KBM-7 (cell line): ENCODE measurements around the gene SPRR1A.
"Not testable (repeated sequence)": the region's sequence is repeated elsewhere in the genome, so short reads cannot be mapped to it uniquely, and the experiment has no call there.

Experiments used
- DNase-seq: peaks from one replicate; pipeline ENCODE4 v3.0.0-alpha.2; 2015
- in situ Hi-C: fragments of 300-500 bp; cut with MboI; formaldehyde crosslinking; loops from 2 replicates; pipeline ENCODE4 v1.14.3; 2020; ENCODE audit warnings: low sequenced_read_pairs, low pct_unique_long_range_greater_than_20kb, mixed read lengths

The SPRR1A gene

DNA sequence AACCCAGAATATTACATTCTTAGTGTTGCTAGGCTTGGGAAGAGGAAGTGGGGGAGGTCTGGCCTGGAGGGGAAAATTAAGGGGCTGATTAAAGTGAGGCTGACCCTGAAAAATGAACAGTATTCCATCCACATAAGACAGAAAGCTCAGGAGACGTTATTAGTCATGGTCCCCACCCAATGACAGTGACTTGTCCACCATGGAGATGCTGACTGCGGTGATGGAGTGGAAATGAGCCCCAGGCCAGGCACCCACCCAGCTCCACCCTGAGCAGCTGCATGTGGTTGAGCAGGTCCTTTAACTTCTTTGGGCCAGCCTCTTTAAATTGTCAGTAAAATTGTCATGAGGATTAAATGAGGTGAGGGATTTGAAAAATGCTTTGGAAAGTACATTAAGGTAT lies 14.8 kb upstream of the SPRR1A start:
- in situ Hi-C loops = no loop called here
- no peak for DNase-seq

DNA sequence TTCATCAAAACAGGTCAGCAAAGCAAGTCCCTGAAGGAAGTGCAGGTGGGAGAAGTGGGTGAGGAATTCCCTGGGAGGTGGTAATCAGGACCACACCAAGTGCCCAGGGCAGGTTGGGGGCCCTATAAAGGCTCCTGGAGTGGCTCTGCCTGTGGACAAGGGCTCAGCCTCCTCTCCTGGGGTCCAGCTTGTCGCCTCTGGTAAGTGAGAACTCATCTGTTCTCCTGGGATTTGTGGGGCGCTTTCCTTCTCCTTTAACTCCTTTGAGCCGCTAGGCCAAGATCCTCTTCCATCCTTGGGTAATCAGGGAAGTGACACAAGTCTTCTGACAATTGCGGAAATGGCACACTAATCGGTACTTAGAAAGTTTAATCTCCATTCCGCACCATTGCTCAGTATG lies 13.4 kb upstream of the SPRR1A start, which contains the start of gene SPRR4:
Gene SPRR4, plus strand, starts transcription at position 154 of the 400 bp plus-strand sequence. CDS start 1,243 bp downstream, outside the sequence.
- in situ Hi-C loops = no loop called here
- DNase-seq = no peak

DNA sequence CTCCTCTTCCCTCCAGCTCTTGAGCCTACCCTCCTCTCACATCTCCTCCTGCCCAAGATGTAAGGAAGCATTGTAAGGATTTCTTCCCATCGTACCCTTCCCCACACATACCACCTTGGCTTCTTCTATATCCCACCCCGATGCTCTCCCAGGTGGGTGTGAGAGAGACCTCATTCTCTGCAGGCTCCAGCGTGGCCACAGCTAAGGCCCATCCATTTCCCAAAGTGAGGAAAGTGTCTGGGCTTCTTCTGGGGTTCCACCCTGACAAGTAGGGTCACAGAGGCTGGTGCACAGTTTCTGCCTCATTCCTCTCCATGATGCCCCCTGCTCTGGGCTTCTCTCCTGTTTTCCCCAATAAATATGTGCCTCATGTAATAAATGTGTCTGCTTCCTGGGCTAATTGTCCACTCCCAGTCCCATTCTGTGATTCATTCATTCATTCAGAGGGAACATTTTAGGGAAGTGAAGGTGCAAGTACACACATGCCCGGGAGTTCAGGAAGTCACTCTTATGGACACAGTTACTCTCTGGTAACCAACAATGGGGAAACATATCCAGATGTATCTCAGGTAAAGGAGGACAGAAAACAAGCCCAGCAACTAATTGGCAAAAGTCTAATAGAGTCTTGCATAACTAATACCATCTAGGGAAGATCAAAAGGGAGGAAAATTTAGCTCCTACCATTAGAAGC lies 11.5 kb upstream of the SPRR1A start:
- in situ Hi-C loops = no loop called here
- DNase-seq = no peak

DNA sequence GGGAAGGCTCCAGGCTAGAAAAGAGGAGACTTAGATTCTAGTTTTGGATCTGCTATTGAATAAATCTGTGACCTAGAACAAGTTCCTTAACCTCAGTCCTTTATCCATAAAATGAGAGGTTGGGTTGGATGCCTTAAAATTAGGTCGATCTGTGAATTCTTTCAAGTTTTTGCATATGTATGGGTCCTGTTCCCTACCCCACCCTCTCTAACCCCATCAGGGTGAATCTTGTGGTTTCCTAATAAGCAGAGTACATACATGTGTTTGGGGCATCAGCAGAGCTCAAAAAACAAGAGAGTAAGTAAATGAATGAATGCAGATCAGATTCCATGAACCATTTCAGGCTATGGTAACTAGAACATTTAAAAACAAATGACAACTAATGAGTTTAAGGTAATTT lies 7.2 kb upstream of the SPRR1A start:
- in situ Hi-C loops = no loop called here
- no peak for DNase-seq

DNA sequence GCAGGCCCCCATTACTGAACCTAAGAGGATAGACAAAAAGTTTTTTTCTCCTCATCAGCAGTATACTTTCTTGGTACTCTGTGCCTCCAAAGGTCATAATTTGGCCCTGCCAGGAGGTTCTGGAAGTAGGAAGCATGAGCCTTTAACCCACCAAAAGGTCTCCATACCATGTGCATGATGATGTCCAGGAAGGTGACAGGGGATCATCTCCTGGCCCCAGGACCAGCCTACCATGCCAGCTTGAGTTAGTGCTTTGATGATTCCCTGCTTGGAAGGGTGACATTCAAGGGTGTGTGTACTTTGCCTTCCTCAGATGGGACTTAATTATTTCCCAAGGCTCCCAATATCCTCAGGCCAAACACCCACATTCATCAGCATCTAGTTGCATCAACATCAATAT lies 6.3 kb upstream of the SPRR1A start:
- in situ Hi-C loops = no loop called here
- no peak for DNase-seq

DNA sequence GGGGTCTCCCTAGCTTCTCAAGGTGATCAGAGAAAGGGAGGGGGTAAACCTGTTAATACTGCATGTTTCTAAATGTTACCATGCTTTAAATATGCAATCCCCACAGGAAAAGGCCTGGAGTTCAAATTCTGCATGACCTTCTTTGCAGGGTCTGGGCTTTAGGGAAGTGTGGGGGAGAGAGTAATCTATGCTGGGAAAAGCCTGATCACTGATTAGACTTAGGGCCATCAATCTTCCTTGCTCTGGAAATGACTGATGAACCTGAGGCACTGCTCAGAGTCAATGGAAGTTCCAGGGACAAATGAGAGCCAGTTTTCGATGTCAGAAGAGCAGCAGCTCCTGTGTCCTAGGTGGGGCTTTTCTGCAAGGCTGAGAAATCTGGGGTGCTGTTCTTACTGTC lies 3.2 kb upstream of the SPRR1A start:
- DNase-seq = no peak
- in situ Hi-C loops = no loop called here

DNA sequence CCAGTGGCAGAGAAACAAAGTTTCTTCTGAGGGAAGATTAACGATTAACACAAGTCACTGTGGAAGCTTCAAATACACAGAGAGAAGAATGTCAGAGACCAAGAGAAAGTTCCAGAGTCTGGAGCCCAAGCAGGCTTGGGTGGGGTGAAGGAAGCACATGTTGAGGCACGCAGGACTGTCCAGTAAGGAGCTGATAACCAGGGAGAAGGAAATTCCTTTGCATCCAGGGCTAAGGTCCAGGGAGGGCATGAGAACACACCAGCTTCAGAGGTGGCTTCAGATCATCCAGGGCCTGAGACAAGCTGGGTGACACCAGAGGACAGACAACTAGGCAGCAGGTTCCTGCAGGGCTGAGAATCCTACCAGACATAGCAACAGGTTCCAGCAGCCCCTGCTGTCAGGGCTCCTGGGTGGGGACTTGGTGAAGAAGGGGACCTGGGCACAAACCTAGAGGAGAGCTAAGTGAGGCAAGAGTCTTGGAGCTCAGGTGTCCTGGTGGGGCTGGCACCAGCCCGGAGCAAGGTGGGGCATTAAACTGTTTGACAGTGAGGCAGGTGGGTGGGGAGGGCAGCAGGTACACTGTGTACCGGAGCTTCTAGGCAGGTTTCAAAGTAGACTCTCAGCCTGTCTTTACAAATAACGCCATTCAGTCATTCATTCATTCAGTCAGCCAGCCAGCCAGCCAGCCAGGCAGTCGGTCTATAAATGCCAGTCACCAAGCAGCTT lies 2.6 kb upstream of the SPRR1A start:
- DNase-seq = no peak
- in situ Hi-C loops = no loop called here

DNA sequence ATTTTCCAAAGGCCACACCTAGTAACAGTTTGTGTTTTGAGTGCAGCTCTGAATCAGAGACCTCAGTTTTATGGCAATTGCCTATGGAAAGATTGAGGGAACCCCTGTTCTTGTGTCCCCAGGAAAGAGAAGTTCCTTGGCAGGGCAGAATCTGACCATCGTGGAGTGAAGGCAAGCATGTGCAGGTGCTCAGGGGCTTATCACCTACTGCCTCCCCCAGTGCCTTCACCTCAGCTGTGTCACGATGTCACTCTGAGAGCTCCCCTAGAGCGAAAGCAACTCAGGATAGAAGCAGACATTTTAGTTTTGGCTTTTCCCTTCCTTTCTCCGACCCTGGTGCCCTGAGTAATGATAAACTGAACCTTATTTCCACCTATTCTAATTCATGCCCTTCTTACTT lies 1.8 kb upstream of the SPRR1A start:
- in situ Hi-C loops = no loop called here
- DNase-seq = no peak

DNA sequence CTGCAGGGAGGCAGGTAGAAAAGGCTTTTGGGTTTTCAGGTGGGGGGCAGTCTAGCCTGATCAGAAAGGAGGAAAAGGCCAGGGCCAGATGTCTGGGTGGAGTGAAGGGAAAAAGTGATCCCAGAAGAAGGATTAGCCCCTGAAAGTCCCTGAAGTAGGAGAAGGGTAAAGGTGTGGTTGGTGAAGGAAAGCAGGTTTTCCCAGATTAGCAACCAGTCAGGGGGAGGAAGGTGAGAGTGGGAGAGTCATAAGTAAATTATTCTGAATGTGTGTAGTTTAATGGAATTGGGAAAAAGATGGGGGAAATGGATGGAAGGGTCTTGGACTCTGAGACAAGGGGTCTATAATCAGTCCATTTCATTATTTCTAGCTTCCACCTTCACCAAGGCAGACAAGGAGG lies 647 bp upstream of the SPRR1A start:
- in situ Hi-C loops = no loop called here
- DNase-seq = no peak

DNA sequence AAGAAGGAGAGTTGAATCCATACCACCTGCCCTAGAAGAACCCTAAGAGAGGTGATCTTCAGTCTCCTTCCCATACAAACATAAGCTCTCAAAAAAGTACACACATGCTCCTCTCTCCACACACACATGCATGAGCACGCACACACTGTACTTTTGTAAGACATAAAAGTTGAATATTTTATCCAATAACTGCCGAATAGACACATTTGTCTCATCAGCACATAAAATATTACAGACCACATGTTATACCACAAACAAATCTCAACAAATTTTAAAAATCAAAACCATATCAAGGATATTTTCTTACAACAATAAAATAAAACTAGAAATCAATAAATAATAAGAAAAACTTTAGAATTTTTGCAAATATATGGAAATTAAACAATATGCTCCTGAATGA lies 2.7 kb downstream of the SPRR1A start:
- no peak for DNase-seq
- in situ Hi-C loops = no loop called here

DNA sequence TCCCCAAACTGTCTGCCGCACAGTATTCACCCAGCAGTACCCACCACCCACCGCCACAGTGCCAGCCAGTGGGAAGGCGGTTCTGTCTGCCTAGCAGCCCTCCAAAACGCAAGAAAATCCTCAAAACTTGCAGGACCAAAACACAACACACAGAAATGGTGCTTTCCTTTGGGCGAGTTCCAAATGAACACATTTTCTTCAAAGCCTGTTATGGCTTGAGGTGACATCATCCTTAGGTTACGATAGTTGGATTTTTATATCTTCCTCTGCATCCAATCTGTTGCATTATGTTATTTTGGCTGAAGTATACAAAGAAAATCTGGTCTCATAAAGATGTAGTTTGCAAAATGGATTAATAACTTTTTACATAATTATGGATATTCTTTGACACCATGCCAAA lies 9.3 kb downstream of the SPRR1A start:
- DNase-seq = no peak
- in situ Hi-C loops = no loop called here

DNA sequence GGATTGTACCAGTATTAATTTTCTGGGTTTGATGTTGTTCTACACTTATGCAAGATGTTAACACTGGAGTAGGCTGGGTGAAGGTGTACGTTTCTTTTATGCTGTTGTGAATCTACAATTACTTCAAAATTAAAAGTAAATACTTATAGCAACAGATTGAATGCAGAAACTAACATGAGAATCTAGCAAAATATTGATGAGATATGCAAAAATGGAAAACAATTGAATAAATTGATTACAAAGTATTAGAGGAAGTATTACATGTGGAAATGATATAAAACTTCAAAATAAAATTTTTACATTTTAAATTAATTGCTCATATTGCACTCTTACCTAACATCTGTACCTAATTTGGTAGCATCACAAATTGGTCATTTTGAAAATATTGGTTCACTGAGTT lies 12.0 kb downstream of the SPRR1A start:
- in situ Hi-C loops = no loop called here
- DNase-seq = no peak

DNA sequence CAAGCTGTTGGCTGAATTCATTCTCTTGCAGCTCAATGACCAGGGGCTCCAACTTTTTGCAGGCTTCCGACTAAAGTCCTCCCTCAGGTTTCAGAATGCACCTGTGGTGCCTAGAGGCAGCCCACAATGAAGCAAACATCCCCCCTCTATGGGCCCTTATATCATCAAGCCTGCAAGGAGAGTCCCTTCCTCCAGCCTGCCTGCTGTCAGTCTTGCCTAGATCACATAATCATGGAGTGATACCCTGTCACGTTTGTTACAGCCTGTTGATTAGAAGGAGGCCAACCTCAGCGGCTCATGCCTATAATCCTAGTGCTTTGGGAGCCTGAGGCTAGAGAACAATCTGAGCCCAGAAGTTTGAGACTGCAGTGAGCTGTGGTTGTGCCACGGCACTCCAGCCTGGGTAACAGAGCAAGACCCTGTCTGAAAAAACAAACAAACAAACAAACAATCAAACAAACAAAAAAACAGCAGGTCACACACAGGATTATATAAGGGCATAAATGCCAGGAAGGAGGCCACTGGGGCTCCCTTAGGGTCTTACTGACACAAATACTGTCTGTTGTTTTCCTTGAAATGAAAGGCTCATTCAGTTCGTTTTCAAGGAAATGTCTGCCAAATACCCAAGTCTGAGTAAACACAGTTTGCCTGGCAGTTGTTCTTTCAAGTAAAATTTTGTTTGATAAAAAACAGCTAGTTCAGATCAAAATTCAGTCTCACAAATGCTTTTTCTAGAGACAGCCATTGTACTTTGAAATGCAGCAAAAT lies 12.9 kb downstream of the SPRR1A start:
- DNase-seq = no peak
- in situ Hi-C loops = no loop called here

DNA sequence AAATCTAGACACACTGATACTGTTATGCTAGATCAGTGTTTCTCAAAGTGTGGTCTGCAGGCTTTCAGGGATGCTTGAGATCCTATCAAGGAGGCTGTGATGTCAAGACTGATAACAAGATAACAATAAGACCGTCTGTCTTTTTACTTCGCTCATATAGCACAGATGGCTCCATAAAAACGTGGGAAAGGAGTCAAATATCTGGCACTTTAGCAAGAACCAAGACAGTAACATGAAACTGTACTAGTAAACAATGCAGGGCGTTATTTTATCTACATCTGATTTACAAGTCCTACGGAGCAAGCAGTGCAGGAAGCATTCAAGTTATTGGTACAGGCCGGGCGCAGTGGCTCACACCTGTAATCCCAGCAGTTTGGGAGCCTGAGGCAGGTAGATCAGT lies 14.0 kb downstream of the SPRR1A start:
- no peak for DNase-seq

DNA sequence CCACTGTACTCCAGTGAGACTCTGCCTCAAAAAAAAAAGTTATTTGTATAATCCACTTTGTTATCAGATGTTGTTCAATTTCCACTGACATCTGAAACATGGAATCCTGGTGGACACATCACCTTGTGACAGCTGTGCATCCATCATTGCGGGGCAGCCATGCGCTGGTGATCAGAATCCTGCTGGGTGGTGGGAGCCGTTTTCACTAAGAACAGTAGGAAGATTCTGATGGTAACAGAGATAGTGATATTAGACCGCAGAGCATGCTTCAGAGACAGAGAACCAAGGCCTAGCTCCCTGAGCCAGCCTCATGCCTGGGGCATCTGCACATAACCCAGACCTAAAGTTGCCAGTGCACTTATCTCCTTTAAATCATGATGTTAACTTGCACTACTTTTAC lies 14.6 kb downstream of the SPRR1A start:
- DNase-seq = no peak
- in situ Hi-C loops = no loop called here

More for the DNA sequence above, 14.0 kb downstream of the SPRR1A start:
- in situ Hi-C loops = no loop called here

DNA sequence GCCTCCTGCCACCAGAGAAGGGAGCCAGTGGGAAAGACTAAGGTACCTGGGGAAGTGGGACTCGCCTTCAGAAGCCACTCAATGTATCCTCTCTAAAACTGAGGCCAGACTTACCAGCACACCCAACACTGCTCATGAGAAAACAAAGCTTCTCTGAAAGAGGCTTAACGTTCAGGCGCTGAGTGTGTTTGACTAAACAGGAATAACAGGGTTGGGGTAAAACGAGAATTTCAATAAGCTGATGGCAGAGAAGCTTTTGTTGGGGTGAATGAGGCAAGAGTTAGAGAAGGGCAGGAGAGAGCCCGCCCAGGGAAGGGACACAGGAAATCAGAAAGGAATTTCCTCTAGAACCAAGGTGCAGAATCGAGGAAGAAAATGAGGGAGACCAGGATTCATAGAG lies 15.9 kb downstream of the SPRR1A start:
- in situ Hi-C loops = no loop called here
- no peak for DNase-seq

DNA sequence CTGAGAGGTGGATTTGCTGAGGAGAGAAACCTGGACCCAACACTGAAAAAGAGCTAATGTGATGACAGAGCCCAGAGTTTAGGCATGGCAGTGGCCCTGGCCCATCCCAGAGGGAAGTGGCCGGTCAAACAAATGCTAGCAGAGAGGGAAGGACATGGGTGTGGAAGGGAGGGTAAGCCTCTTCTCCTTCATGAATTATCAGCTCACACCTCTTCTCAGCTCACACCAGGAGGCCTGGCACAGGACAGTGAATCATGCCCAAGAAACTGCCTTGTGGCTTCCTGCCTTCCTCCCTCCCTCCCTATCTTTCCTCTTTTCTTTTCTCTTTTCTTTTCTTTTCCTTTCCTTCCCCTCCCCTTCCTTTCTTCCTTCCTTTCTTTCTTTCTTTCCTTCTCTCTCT lies 16.4 kb downstream of the SPRR1A start:
- no peak for DNase-seq
- in situ Hi-C loops = no loop called here

DNA sequence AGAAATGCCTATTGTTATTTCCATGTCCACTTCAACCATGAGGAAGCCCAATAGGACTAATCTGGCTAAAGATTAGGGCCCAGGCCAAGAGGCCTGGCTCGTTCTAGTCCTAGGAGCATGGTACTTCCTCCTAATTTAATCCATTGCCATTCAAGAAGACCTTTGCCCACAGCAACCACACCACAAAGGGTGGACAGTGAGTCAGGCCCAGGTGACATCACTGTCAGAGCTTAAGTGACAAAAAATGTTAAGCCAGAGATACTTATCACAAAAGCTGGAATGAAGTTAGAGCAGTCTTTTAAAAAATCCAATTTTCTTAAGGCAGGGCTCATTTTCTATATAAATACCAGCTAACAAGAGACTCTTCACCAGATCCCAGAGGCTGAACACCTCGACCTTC lies 17.5 kb downstream of the SPRR1A start, which contains the start of gene SPRR3:
Gene SPRR3, plus strand, starts transcription at position 368 of the 400 bp plus-strand sequence. CDS start 1,272 bp downstream, outside the sequence.
- no peak for DNase-seq

DNA sequence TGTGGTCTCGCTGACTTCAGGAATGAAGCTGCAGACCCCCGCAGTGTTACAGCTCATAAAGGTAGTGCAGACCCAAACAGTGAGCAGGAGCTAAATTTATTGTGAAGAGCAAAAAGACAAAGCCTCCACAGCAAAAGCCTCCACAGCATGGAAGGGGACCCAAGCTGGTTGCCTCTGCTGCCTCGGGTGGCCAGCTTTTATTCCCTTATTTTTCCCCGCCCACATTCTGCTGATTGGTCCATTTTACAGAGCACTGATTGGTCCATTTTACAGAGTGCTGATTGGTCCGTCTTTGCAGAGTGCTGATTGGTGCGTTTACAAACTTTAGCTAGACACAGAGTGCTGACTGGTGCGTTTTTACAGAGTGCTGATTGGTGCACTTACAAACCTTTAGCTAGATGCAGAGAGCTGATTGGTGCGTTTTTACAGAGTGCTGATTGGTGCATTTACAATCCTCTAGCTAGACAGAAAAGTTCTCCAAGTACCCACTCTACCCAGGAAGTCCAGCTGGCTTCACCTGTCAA lies 27.4 kb downstream of the SPRR1A start:
- in situ Hi-C loops, DNase-seq: not testable (repeated sequence)

More for the DNA sequence above, 17.5 kb downstream of the SPRR1A start, which contains the start of gene SPRR3:
- in situ Hi-C loops = no loop called here

DNA sequence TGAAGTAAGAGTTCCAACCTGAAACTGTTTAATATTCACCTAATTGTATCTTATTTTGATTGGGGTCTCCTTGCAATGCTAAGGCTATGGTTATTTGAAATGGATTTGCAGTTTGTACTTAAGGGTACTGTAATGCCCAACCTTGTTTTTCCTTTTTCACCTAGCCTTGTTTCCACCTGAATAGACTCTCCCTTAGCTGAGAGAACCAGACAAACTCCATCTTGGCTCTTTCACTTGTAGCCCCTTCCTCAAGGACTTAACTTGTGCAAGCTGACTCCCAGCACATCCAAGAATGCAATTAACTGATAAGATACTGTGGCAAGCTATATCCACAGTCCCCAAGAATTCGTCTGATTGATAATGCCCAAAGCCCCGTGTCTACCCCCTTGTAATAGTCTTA lies 37.9 kb downstream of the SPRR1A start:
- in situ Hi-C loops, DNase-seq: not testable (repeated sequence)
